ENCODE results near the gene MYO15B. TPM values are rescaled to one million over a fixed set of nuclear protein-coding genes. Genes with fewer than 3 reads are reported as not detected.
"Not testable (repeated sequence)": the region's sequence is repeated elsewhere in the genome, so short reads cannot be mapped to it uniquely, and the experiment has no call there.

The MYO15B gene
- total RNA-seq, 1 donor from 2014 or later, result 81.4 TPM

- no peak for DNase-seq (ENCODE audit: low spot score)
Measured at GRCh38 chr17:75624714-75625345, 37.2 kb downstream of the MYO15B start.

DNA sequence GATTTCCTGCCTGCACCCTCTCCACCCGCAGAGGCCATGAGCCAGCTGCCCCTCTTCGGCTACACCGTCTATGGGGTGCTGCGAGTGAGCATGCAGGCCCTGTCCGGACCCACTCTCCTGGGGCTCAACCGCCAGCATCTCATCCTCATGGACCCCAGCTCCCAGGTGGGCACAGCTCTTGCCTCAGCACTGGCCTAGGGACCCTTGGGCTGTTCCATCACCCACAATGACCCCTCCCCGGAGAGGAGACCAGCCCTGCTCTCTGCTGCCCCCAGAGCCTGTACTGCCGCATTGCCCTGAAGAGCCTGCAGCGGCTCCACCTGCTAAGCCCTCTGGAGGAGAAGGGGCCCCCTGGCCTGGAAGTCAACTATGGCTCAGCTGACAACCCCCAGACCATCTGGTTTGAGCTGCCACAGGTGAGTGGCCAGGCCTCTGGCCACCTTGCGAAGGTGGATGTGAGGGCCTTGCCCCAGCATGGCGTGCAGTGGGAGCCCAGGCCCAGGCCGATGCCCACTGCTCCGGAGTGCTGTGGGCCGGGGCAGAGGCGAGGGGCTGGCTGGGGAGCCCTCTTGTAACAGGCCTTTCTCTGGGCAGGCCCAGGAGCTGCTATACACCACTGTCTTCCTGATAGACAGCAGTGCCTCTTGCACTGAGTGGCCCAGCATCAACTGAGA, 38.4 kb downstream of the MYO15B start:
- no peak for DNase-seq (ENCODE audit: low spot score)

GRCh38 chr17:75626496-75627038, 39.0 kb downstream of the MYO15B start:
- no peak for DNase-seq (ENCODE audit: low spot score)

DNA sequence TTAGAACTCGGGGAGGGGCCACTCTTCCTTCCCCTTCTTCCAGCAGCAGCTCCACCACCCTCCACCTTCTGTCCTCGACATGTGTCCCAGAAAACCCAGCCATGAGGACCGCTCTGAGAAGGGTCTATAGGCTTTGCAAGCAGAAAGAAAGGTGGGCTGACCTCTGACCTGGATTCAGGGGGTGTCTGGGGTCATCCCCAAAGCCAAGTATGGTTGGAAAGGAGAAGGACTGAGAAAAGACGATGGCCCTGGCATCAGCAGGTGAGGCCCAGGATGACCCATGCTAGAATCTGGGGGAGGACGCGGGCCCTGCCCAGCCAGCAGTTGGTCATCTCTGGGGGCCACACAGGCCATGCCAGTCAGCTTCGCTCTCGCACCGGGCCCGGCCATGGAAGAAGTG, 39.5 kb downstream of the MYO15B start:
- no peak for DNase-seq (ENCODE audit: low spot score)

DNA sequence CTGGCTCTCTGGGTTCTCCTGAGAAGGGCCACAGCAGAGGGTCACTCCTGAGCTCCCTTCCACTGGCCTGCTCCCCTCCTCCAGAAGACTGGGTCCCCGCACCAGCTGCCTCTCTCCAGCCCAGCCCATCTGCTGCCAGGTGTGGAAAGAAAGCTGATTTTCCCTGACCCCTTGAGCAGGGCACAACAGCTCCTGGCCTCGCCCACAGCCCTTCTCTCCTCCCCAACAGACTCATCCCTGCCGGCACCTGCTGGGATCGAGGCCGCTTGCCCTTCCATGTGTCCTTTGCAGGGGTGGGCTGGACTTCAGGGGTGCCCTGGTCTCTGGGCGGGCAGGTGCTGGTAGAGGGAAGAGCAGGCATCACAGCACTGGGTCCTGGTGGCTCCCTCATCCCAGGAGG, 40.8 kb downstream of the MYO15B start:
- no peak for DNase-seq (ENCODE audit: low spot score)

DNA sequence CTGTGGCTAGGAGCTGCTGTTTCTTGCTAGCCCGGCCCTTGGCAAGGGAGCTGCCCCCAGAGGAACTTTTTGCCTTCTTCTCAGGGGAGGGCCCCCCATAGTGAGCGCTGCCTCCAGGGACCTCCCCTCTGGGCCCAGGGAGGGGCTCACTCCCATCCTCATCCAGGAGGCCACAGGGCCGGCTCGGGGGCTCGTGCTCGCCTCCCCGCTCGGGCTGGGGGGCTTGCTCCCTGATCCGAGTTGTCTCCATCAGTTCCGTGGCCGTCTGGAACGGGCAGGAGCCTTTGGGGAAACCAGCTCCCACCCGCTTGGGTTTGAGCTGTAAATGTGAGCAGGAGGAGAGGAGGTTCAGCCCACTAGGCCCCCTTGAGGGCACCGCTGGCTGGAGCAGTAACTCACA, 41.6 kb downstream of the MYO15B start:
- no peak for DNase-seq (ENCODE audit: low spot score)

- no peak for DNase-seq (ENCODE audit: low spot score)
Measured at GRCh38 chr17:75630071-75630917, 42.7 kb downstream of the MYO15B start.

DNA sequence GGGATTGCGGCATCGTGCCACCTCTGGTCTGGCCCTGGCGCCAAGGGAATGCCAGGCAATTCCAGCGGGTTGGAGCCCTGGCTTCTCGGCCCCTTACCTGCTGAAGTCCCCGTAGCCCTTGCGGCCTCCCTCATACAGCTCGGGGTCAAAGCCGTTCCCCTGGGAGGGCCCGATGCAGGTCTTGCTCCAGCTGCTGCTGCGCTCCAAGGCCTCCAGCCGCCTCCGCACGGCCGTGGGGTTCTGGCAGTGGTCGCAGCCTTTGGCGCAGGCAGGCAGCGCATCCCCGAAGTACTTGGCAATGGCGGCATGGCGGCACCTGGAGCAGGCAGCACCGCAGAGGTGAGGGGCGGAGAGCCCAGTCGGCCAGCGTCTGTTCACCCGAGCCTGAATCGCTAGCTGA, 43.8 kb downstream of the MYO15B start:
- DNase-seq (ENCODE audit: low spot score), result no peak

- no peak for DNase-seq (ENCODE audit: low spot score)
Measured at GRCh38 chr17:75632428-75632827, 44.8 kb downstream of the MYO15B start.

DNA sequence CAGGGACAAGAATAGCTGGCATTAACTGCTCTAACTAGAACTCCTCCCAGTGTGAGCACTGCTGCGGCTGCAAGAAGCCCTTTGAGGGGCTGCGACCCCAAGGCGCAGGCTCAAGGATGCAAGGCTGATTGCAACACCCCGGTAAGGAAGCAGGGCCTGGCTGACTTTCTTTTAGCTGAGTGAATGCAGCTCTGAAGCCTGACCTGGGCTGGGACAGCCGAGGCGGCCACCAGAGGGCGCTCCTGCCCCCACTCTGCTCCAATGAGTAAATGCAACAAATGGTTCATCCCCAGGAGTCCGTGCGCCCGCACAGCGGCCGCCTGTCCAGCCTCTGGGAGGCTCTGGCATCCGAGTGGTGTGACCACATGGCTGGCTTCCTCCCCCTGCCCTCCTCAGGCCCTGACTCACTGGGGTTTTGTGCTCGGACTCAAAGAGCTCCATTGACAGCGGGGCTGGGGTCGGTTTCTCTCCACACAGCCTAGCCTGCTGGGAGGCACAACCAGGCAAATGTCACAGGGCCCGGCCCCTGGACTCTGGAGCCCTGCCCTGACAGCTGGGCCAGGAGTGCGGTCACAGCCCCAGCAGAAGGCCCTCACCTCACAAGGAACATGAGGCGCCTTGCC, 45.4 kb downstream of the MYO15B start, which contains the start of gene SMIM5:
TSS of gene SMIM5 (plus strand) at position 572 of the 623 bp plus-strand sequence. CDS start 6,768 bp downstream, outside the sequence.
- DNase-seq (ENCODE audit: low spot score), result peak; percentile 89

GRCh38 chr17:75633486-75634375, 46.1 kb downstream of the MYO15B start:
- DNase-seq (ENCODE audit: low spot score), result peak; percentile 97

DNA sequence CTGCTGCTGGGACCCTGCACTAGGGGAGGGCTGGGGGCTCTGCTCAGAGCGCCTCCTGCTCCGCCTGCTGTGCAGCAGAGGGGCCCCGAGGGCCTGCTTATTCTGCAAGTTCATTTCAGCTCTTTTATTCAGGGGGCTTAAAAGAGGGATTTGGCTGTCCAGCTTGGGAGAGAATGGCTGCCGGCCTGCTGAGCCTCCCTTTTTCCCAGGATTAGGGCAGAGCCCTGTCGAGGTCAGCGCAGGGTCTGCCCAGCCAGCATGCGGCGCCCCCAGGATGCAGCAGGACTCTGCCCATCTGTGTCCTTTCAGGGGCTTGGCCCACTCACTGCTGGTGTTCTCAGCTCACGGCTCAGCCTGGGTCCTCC, 46.8 kb downstream of the MYO15B start:
- peak; percentile 51 for DNase-seq (ENCODE audit: low spot score)

GRCh38 chr17:75634754-75635609, 47.4 kb downstream of the MYO15B start:
- DNase-seq (ENCODE audit: low spot score), result no peak

DNA sequence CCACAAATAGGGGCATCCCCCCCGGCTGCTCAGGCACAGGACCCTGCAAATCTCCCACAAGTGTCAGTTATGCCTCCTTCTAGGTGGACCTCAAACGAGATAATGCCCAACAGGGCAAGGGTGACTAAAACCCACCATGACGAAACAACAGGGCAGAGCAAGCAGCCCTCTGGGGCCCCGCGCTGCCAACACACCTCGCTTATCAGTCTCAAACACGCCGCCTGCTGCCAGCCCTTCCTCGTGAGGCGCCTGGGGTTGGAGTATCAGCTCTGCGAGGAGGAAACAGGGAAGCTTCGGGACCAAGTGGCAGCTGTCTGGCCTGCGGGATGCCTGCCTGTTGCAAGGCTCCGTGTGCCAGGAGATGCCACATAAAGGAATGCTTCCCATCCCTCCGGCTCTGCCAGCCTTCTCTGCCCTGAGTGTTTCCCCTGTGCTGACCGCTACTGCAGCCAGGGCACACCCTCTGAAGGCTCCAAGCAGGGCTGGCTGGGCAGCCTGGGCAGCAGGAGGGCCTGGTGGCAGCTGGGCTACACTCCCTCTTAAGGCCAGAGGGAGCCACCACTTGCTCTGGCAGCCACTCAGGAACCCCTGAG, 48.1 kb downstream of the MYO15B start:
- peak; percentile 51 for DNase-seq (ENCODE audit: low spot score)

DNA sequence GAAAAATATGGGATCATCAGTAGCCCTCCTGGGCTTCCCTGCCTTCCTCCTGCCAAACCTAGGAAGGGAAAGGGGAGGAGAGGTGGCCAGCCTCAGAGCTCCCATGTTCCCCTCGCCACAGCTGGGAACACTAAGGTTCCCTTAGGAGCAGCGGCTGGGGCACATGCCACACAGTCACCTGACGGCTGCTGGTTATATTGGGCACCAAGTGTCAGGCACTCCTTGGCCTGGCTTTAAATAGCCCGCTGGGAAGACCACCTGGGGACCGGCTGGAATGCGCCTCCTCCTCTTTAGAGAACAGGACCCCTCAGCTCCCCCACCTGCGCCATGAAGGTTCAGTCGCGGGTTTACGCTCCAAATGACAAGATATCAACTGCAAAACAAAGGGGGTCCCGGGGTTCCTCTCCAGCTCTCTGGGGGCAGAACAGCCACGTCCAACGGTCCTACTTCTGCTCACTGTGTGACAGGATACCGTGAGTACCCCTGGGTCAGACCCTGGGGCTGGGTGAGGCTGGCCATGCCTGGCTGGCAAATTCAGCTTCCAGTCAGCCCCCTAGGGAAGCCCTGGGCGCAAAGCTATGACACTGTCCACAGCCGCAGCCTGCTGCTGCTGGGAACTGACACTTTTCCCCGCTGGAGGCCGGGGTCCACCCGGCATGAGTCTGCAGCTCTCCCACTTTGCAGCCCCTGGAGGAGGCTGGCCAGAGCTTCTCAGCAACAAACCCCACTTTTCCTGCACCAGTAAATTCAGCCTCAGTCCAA, 49.0 kb downstream of the MYO15B start:
- no peak for DNase-seq (ENCODE audit: low spot score)

- peak; percentile 77 for DNase-seq (ENCODE audit: low spot score)
Measured at GRCh38 chr17:75637143-75637538, 49.5 kb downstream of the MYO15B start.

DNA sequence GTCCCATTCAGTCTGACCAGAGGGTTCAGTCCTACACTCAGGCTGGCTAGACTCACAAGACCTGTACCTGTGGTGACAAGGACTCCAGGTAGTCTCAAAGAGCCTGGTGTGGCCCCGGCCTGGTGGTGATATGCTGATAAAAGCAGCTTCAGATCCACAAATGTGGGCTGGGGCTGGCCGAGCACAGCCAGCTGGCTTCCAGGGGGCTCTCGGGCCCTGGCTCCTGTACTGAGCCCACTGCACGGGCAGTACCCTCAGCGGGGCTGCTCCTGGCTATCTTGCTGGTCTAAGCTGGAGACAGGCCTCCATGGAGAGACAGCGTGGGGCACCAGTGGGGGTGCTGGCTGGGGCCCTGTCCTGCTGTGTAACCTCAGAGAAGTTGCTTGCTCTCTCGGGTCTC, 50.0 kb downstream of the MYO15B start:
- no peak for DNase-seq (ENCODE audit: low spot score)

GRCh38 chr17:75638039-75638438, 50.4 kb downstream of the MYO15B start:
- not testable (repeated sequence) for DNase-seq (ENCODE audit: low spot score)

GRCh38 chr17:75638893-75639292, 51.3 kb downstream of the MYO15B start:
- DNase-seq (ENCODE audit: low spot score), result no peak
